Astrocyte (in vitro differentiated cells and primary cell): ENCODE data around the gene CRB2. TPM values are rescaled to one million over a fixed set of nuclear protein-coding genes. Genes with fewer than 3 reads are reported as not detected.

Source experiments
- DNase-seq: peaks from one replicate; pipeline ENCODE4 v3.0.0-alpha.2; 2010; ENCODE audit warnings: low read depth
- FAIRE-seq: peaks from 2 replicates; lab custom pipeline; 2011; peaks lifted over from hg19 to GRCh38; lab: Jason Lieb, UNC
- H2AFZ ChIP-seq: 2 replicates; pipeline ENCODE4 v1.6.0; 2012; ENCODE audit warnings: low read depth, low read length, inconsistent platforms
- H3K27ac ChIP-seq: 2 replicates; pipeline ENCODE4 v1.5.1; 2011; ENCODE audit warnings: low read depth, low read length, inconsistent platforms
- H3K27me3 ChIP-seq: 2 replicates; pipeline ENCODE4 v1.6.0; 2011; ENCODE audit warnings: low read length, inconsistent platforms; ENCODE audit not compliant: insufficient read depth
- H3K36me3 ChIP-seq: 2 replicates; pipeline ENCODE4 v1.5.1; 2011; ENCODE audit warnings: low read length, inconsistent platforms; ENCODE audit not compliant: insufficient read depth
- H3K4me1 ChIP-seq: 2 replicates; pipeline ENCODE4 v1.5.1; 2011; ENCODE audit warnings: low read length, inconsistent platforms; ENCODE audit not compliant: insufficient read depth
- H3K4me2 ChIP-seq: 2 replicates; pipeline ENCODE4 v1.6.0; 2012; ENCODE audit warnings: low read length, inconsistent platforms
- H3K4me3 ChIP-seq: 2 replicates; pipeline ENCODE4 v1.5.1; 2011; ENCODE audit warnings: low read depth, mild to moderate bottlenecking, low read length, inconsistent platforms; ENCODE audit not compliant: insufficient read depth
- H3K79me2 ChIP-seq: 2 replicates; pipeline ENCODE4 v1.6.0; 2012; ENCODE audit warnings: mild to moderate bottlenecking, low read length, inconsistent platforms; ENCODE audit not compliant: insufficient read depth
- H3K9ac ChIP-seq: 2 replicates; pipeline ENCODE4 v1.6.0; 2012; ENCODE audit warnings: mild to moderate bottlenecking, low read length, inconsistent platforms
- H3K9me3 ChIP-seq: 2 replicates; pipeline ENCODE4 v1.5.1; 2012; ENCODE audit warnings: low read depth, mild to moderate bottlenecking, low read length, inconsistent platforms; ENCODE audit not compliant: insufficient read depth
- H4K20me1 ChIP-seq: 2 replicates; pipeline ENCODE4 v1.6.0; 2012; ENCODE audit warnings: low read length, inconsistent platforms; ENCODE audit not compliant: insufficient read depth
- H3K27ac Mint-ChIP-seq: one replicate; pipeline ENCODE4 v1.8.0; 2021; ENCODE audit warnings: mild to moderate bottlenecking, mixed read lengths; ENCODE audit not compliant: unreplicated experiment
- H3K27me3 Mint-ChIP-seq: one replicate; pipeline ENCODE4 v1.8.0; 2021; ENCODE audit warnings: low read depth, mixed read lengths; ENCODE audit not compliant: unreplicated experiment
- H3K36me3 Mint-ChIP-seq: one replicate; pipeline ENCODE4 v1.8.0; 2021; ENCODE audit warnings: low read depth, mixed read lengths; ENCODE audit not compliant: unreplicated experiment
- H3K4me1 Mint-ChIP-seq: one replicate; pipeline ENCODE4 v1.8.0; 2021; ENCODE audit warnings: low read depth, mixed read lengths; ENCODE audit not compliant: unreplicated experiment
- H3K4me3 Mint-ChIP-seq: one replicate; pipeline ENCODE4 v1.8.0; 2021; ENCODE audit warnings: mild to moderate bottlenecking, moderate library complexity, mixed read lengths; ENCODE audit not compliant: unreplicated experiment
- H3K9me3 Mint-ChIP-seq: one replicate; pipeline ENCODE4 v1.8.0; 2021; ENCODE audit warnings: mild to moderate bottlenecking, mixed read lengths; ENCODE audit not compliant: unreplicated experiment
- EZH2 ChIP-seq: IDR thresholded peaks from 2 replicates; pipeline ENCODE4 v1.6.1; 2012; ENCODE audit warnings: mild to moderate bottlenecking, low read length, inconsistent platforms; ENCODE audit not compliant: insufficient read depth
- total RNA-seq: library from RNA; stranded (reverse); gene quantifications from 2 replicates; pipeline ENCODE4 v1.2.1, GENCODE V29; 2021
- TF ChIP-seq, protein P1 (sequence below): IDR thresholded peaks from 2 replicates; pipeline ENCODE4 v1.5.1; 2011; ENCODE audit warnings: low read depth, mild to moderate bottlenecking, inconsistent platforms, low read length, moderate library complexity; ENCODE audit not compliant: insufficient read depth

CRB2 gene
- total RNA-seq, 1 donor from 2014 or later = 2.4 TPM

DNA sequence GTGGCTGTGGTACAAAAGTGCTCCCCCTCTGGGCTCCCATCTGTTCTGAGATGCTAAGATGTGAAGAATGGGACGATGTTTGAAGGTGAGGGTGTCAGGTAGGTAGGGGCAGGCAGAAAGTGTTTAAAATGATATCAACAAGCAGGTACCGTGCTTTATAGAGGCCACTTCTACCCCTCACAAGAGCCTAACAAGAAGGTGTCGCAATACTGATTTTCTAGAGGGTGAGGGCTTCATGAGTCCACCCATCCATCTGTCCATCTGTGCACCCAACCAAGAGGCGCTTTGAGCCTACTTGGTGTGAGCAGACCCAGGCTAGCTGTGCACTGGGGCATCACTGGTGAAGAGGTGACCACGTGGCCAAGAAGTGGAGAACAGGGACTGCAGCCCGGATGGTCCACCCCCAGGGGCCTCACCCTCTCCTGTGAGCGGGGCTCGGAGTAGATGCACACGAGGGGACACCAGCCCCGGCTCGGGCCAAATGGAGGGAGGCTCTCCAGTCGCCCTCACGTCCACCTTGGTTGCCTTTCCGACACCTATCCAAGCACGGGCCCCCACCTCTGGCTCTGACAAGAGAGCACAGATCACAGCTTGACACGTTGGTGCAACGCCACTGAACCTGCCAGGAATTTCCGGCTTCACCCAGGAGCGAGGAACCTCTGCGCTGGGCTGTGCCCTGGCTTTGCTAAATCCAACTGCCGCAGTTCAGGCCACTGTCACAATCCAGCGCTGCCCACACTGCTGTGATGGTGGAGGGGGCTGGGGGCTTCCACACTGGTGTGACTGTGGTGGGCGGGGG lies 34.5 kb downstream of the CRB2 start:
- Mint-ChIP-seq H3K4me3 (no peak overlapping the region), H3K4me1 (peaks cover 9% of the 10 kb centered on the region), H3K36me3 (no peaks in the 10 kb centered on the region), H3K9me3 (peaks cover 10% of the 10 kb centered on the region), H3K27ac (no peak overlapping the region), H3K27me3 (peaks cover 43% of the 10 kb centered on the region)
- Histone ChIP-seq H3K4me3 (no peak overlapping the region), H3K36me3 (no peaks in the 10 kb centered on the region), H3K9ac (no peak overlapping the region), H2AFZ (no peak overlapping the region), H3K79me2 (no peaks in the 10 kb centered on the region), H3K27me3 (peaks cover 10% of the 10 kb centered on the region), H4K20me1 (no peaks in the 10 kb centered on the region), H3K27ac (no peak overlapping the region), H3K9me3 (no peaks in the 10 kb centered on the region), H3K4me2 (no peak overlapping the region), H3K4me1 (no peaks in the 10 kb centered on the region)
- TF ChIP-seq, protein P1, sequence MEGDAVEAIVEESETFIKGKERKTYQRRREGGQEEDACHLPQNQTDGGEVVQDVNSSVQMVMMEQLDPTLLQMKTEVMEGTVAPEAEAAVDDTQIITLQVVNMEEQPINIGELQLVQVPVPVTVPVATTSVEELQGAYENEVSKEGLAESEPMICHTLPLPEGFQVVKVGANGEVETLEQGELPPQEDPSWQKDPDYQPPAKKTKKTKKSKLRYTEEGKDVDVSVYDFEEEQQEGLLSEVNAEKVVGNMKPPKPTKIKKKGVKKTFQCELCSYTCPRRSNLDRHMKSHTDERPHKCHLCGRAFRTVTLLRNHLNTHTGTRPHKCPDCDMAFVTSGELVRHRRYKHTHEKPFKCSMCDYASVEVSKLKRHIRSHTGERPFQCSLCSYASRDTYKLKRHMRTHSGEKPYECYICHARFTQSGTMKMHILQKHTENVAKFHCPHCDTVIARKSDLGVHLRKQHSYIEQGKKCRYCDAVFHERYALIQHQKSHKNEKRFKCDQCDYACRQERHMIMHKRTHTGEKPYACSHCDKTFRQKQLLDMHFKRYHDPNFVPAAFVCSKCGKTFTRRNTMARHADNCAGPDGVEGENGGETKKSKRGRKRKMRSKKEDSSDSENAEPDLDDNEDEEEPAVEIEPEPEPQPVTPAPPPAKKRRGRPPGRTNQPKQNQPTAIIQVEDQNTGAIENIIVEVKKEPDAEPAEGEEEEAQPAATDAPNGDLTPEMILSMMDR = no peak
- TF ChIP-seq EZH2 = no peak
- FAIRE-seq = no peak
- no peak for DNase-seq

DNA sequence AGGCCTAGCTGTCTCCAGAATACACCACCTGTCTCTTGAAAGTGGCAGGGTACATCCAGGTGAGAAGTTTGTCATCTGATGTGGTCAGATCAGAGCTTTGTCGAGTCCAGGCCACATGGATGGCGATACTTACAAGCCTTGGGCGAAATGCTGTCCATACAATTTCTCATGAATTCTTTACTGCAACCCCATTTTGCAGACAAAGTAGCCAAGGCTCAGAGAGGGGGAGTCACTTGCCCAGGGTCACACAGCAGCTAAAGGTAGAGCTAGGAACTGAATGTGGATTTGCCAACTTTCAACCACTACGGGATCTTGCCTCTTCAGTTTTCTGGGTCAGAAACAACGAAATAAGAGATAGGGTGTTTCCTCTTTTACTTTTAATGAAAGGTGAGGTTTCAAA lies 35.2 kb downstream of the CRB2 start:
- no peak overlapping the region for H3K4me3 ChIP-seq
- H3K4me3 Mint-ChIP-seq = no peak overlapping the region
- no peaks in the 10 kb centered on the region for H3K79me2 ChIP-seq
- H4K20me1 ChIP-seq = no peaks in the 10 kb centered on the region
- H2AFZ ChIP-seq = no peak overlapping the region
- no peak overlapping the region for H3K9ac ChIP-seq
- DNase-seq (no peak), FAIRE-seq (no peak)
- no peaks in the 10 kb centered on the region for H3K4me1 ChIP-seq
- peaks cover 10% of the 10 kb centered on the region for H3K27me3 ChIP-seq
- H3K36me3 ChIP-seq = no peaks in the 10 kb centered on the region
- H3K9me3 ChIP-seq = no peaks in the 10 kb centered on the region
- no peak overlapping the region for H3K4me2 ChIP-seq
- no peak overlapping the region for H3K27ac ChIP-seq
- H3K9me3 Mint-ChIP-seq = peaks cover 10% of the 10 kb centered on the region
- TF ChIP-seq EZH2 = no peak
- TF ChIP-seq, protein P1 = no peak
- peaks cover 46% of the 10 kb centered on the region for H3K27me3 Mint-ChIP-seq
- peaks cover 9% of the 10 kb centered on the region for H3K4me1 Mint-ChIP-seq
- no peak overlapping the region for H3K27ac Mint-ChIP-seq
- no peaks in the 10 kb centered on the region for H3K36me3 Mint-ChIP-seq

DNA sequence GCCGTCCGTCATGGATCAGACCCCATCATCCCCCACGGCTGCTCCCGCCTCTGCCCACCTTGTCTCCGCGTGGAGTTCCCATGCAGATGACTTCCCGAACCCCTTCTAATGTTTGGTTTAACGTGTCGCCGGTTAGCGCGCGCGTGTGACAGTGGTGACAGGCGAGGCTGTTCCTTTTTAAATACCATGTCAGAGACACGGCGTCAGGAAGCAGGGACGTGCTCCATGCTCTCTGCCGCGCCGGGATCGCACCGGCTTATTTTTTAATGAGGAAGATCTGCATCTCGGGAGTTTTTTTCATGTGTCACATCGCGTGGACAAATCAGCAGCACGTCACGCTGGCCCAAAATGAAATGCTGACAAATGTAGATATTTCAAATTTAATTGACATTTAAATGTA lies 35.9 kb downstream of the CRB2 start:
- Mint-ChIP-seq H3K27me3 (peaks cover 46% of the 10 kb centered on the region), H3K4me1 (peaks cover 9% of the 10 kb centered on the region), H3K36me3 (no peaks in the 10 kb centered on the region), H3K27ac (no peak overlapping the region), H3K9me3 (peaks cover 10% of the 10 kb centered on the region), H3K4me3 (no peak overlapping the region)
- no peak for FAIRE-seq
- no peak for DNase-seq
- Histone ChIP-seq H3K36me3 (no peaks in the 10 kb centered on the region), H3K4me3 (no peak overlapping the region), H4K20me1 (no peaks in the 10 kb centered on the region), H3K9ac (no peak overlapping the region), H3K27me3 (peaks cover 7% of the 10 kb centered on the region), H3K27ac (no peak overlapping the region), H2AFZ (no peak overlapping the region), H3K79me2 (no peaks in the 10 kb centered on the region), H3K9me3 (no peaks in the 10 kb centered on the region), H3K4me2 (no peak overlapping the region), H3K4me1 (no peaks in the 10 kb centered on the region)
- TF ChIP-seq, protein P1 = no peak
- no peak for TF ChIP-seq EZH2
